CD4-positive, CD25-positive, alpha-beta regulatory T cell (primary cell): Measurements from ENCODE around the gene SLC13A1. TPM values are rescaled to one million over a fixed set of nuclear protein-coding genes. Genes with fewer than 3 reads are reported as not detected.

ENCODE experiments used
- ATAC-seq, 2 donors: fragments of 150-1000 bp; cut with Tn5 transposase; one replicate each; pipeline ENCODE4 v1.10.0; 2021; ENCODE audit warnings: low read depth in 2 of 2, moderate number of reproducible peaks in 2 of 2, moderate library complexity in 1 of 2
- DNase-seq, 3 donors: peaks; one replicate each; pipeline versions ENCODE4 v3.0.0 to v3.0.0-alpha.2; 2012 to 2022; ENCODE audit warnings: mixed read lengths in 1 of 3
- H3K27ac ChIP-seq: one replicate; pipeline ENCODE4 v1.7.0; 2013; ENCODE audit warnings: mild to moderate bottlenecking, low read length; ENCODE audit not compliant: insufficient read depth, poor library complexity, severe bottlenecking
- H3K27me3 ChIP-seq: one replicate; pipeline ENCODE4 v1.7.0; 2013; ENCODE audit warnings: low read length; ENCODE audit not compliant: control insufficient read depth, insufficient read depth
- H3K36me3 ChIP-seq: one replicate; pipeline ENCODE4 v1.7.0; 2013; ENCODE audit warnings: mild to moderate bottlenecking, low read length, moderate library complexity; ENCODE audit not compliant: control insufficient read depth, insufficient read depth
- H3K4me1 ChIP-seq: 2 replicates; pipeline ENCODE4 v1.7.0; 2013; ENCODE audit warnings: mild to moderate bottlenecking, low read length; ENCODE audit not compliant: insufficient read depth, control insufficient read depth, poor library complexity, severe bottlenecking
- H3K4me3 ChIP-seq: one replicate; pipeline ENCODE4 v1.7.0; 2013; ENCODE audit warnings: low read depth, mild to moderate bottlenecking, low read length, moderate library complexity
- H3K9me3 ChIP-seq, 2 experiments: 1 replicate in 1 of 2; 2 replicates in 1 of 2; pipeline ENCODE4 v1.7.0; 2013; ENCODE audit warnings: low read length in 2 of 2, mild to moderate bottlenecking in 1 of 2, moderate library complexity in 1 of 2; ENCODE audit not compliant: control insufficient read depth in 2 of 2
- H3K27ac Mint-ChIP-seq, 3 donors: one replicate each; pipeline ENCODE4 v1.8.0; 2020 to 2022; ENCODE audit warnings: mild to moderate bottlenecking in 3 of 3, mixed read lengths in 3 of 3, moderate library complexity in 2 of 3
- H3K27me3 Mint-ChIP-seq: one replicate; pipeline ENCODE4 v1.8.0; 2022; ENCODE audit warnings: mild to moderate bottlenecking, mixed read lengths
- H3K36me3 Mint-ChIP-seq: one replicate; pipeline ENCODE4 v1.8.0; 2020; ENCODE audit warnings: mixed read lengths
- H3K4me1 Mint-ChIP-seq, 4 donors: one replicate each; pipeline ENCODE4 v1.8.0; 2020 to 2022; ENCODE audit warnings: mixed read lengths in 4 of 4, mild to moderate bottlenecking in 1 of 4
- H3K4me3 Mint-ChIP-seq, 4 donors: one replicate each; pipeline ENCODE4 v1.8.0; 2020 to 2022; ENCODE audit warnings: mild to moderate bottlenecking in 4 of 4, mixed read lengths in 4 of 4, moderate library complexity in 3 of 4
- H3K9me3 Mint-ChIP-seq, 7 donors: one replicate each; pipeline ENCODE4 v1.8.0; 2020 to 2022; ENCODE audit warnings: mixed read lengths in 7 of 7, mild to moderate bottlenecking in 3 of 7, moderate library complexity in 2 of 7
- polyA plus RNA-seq, 4 donors: library from polyadenylated mRNA; unstranded; fragments of 300-500 nt; fragmentation: Illumina TruSeq; gene quantifications; one replicate each; pipeline ENCODE4 v1.2.3, GENCODE V29; 2021
- total RNA-seq: library from RNA; stranded (reverse); gene quantifications from one replicate; pipeline ENCODE4 v1.2.3, GENCODE V29; 2022

Gene SLC13A1
- total and polyA plus RNA-seq, 5 donors from 2014 or later: not detected

- no peak overlapping the region for H3K27ac ChIP-seq
- H3K4me3 ChIP-seq: no peak overlapping the region
- Mint-ChIP-seq H3K27me3 (no peaks in the 10 kb centered on the region), H3K27ac (no peak overlapping the region), H3K4me3 (no peak overlapping the region), H3K4me1 (no peaks in the 10 kb centered on the region), H3K9me3 (peaks cover 0 to 23% (median 3%) of the 10 kb centered on the region in 7 donors), H3K36me3 (no peaks in the 10 kb centered on the region)
- ATAC-seq (no peak), DNase-seq (no peak)
- no peaks in the 10 kb centered on the region for H3K27me3 ChIP-seq
- H3K9me3 ChIP-seq: no peaks in the 10 kb centered on the region
- H3K36me3 ChIP-seq: no peaks in the 10 kb centered on the region
- no peaks in the 10 kb centered on the region for H3K4me1 ChIP-seq
Observed at GRCh38 chr7:123135960-123136359, 63.8 kb downstream of the SLC13A1 start.

GRCh38 chr7:123133924-123134323 is 65.8 kb downstream of the SLC13A1 start:
- Mint-ChIP-seq H3K9me3 (peaks cover 0 to 23% (median 3%) of the 10 kb centered on the region in 7 donors), H3K27me3 (no peaks in the 10 kb centered on the region)

GRCh38 chr7:123131961-123132360 is 67.8 kb downstream of the SLC13A1 start:
- no peak overlapping the region for H3K4me3 Mint-ChIP-seq
- no peak for ATAC-seq

More at GRCh38 chr7:123133924-123134323, 65.8 kb downstream of the SLC13A1 start:
- Histone ChIP-seq H3K4me1 (no peaks in the 10 kb centered on the region), H3K4me3 (no peak overlapping the region), H3K36me3 (no peaks in the 10 kb centered on the region), H3K27ac (no peak overlapping the region), H3K27me3 (no peaks in the 10 kb centered on the region), H3K9me3 (no peaks in the 10 kb centered on the region)
- H3K4me3 Mint-ChIP-seq: no peak overlapping the region
- H3K27ac Mint-ChIP-seq: no peak overlapping the region
- no peaks in the 10 kb centered on the region for H3K36me3 Mint-ChIP-seq
- DNase-seq (no peak), ATAC-seq (no peak)
- no peaks in the 10 kb centered on the region for H3K4me1 Mint-ChIP-seq

GRCh38 chr7:123131556-123131955 is 68.2 kb downstream of the SLC13A1 start:
- no peaks in the 10 kb centered on the region for H3K27me3 Mint-ChIP-seq
- peaks cover 0 to 12% (median 0%) of the 10 kb centered on the region in 7 donors for H3K9me3 Mint-ChIP-seq
- no peaks in the 10 kb centered on the region for H3K4me1 Mint-ChIP-seq
- no peak overlapping the region for H3K4me3 Mint-ChIP-seq
- ATAC-seq: no peak
- no peak overlapping the region for H3K27ac Mint-ChIP-seq
- H3K4me1 ChIP-seq: no peaks in the 10 kb centered on the region
- H3K36me3 ChIP-seq: no peaks in the 10 kb centered on the region
- DNase-seq: no peak
- H3K4me3 ChIP-seq: no peak overlapping the region
- H3K9me3 ChIP-seq: no peaks in the 10 kb centered on the region
- H3K36me3 Mint-ChIP-seq: no peaks in the 10 kb centered on the region
- H3K27me3 ChIP-seq: no peaks in the 10 kb centered on the region
- no peak overlapping the region for H3K27ac ChIP-seq

More at GRCh38 chr7:123131961-123132360, 67.8 kb downstream of the SLC13A1 start:
- Mint-ChIP-seq H3K36me3 (no peaks in the 10 kb centered on the region), H3K27ac (no peak overlapping the region), H3K27me3 (no peaks in the 10 kb centered on the region), H3K9me3 (peaks cover 0 to 14% (median 0%) of the 10 kb centered on the region in 7 donors), H3K4me1 (no peaks in the 10 kb centered on the region)
- no peak for DNase-seq
- no peaks in the 10 kb centered on the region for H3K27me3 ChIP-seq
- no peak overlapping the region for H3K4me3 ChIP-seq
- no peaks in the 10 kb centered on the region for H3K4me1 ChIP-seq
- H3K27ac ChIP-seq: no peak overlapping the region
- no peaks in the 10 kb centered on the region for H3K9me3 ChIP-seq
- no peaks in the 10 kb centered on the region for H3K36me3 ChIP-seq

GRCh38 chr7:123131140-123131539 is 68.6 kb downstream of the SLC13A1 start:
- no peaks in the 10 kb centered on the region for H3K27me3 ChIP-seq
- Mint-ChIP-seq H3K27me3 (no peaks in the 10 kb centered on the region), H3K27ac (no peak overlapping the region), H3K36me3 (no peaks in the 10 kb centered on the region), H3K4me3 (no peak overlapping the region), H3K9me3 (peaks cover 0 to 10% (median 0%) of the 10 kb centered on the region in 7 donors), H3K4me1 (no peaks in the 10 kb centered on the region)
- DNase-seq (no peak), ATAC-seq (no peak)
- H3K9me3 ChIP-seq: no peaks in the 10 kb centered on the region
- no peak overlapping the region for H3K4me3 ChIP-seq
- H3K27ac ChIP-seq: no peak overlapping the region
- H3K4me1 ChIP-seq: no peaks in the 10 kb centered on the region
- no peaks in the 10 kb centered on the region for H3K36me3 ChIP-seq

- no peaks in the 10 kb centered on the region for H3K36me3 Mint-ChIP-seq
Observed at GRCh38 chr7:123126691-123127090, 73.1 kb downstream of the SLC13A1 start.

GRCh38 chr7:123126171-123126570 is 73.6 kb downstream of the SLC13A1 start:
- DNase-seq (no peak), ATAC-seq (no peak)
- H3K4me3 Mint-ChIP-seq: no peak overlapping the region
- no peaks in the 10 kb centered on the region for H3K27me3 Mint-ChIP-seq
- no peaks in the 10 kb centered on the region for H3K36me3 ChIP-seq
- H3K9me3 ChIP-seq: no peaks in the 10 kb centered on the region
- no peaks in the 10 kb centered on the region for H3K4me1 ChIP-seq
- no peak overlapping the region for H3K27ac ChIP-seq
- no peaks in the 10 kb centered on the region for H3K27me3 ChIP-seq
- no peak overlapping the region for H3K27ac Mint-ChIP-seq
- H3K9me3 Mint-ChIP-seq: peaks cover 0 to 7% (median 0%) of the 10 kb centered on the region in 7 donors
- no peak overlapping the region for H3K4me3 ChIP-seq
- H3K36me3 Mint-ChIP-seq: no peaks in the 10 kb centered on the region
- H3K4me1 Mint-ChIP-seq: no peaks in the 10 kb centered on the region

More at GRCh38 chr7:123126691-123127090, 73.1 kb downstream of the SLC13A1 start:
- peaks cover 0 to 4% (median 0%) of the 10 kb centered on the region in 7 donors for H3K9me3 Mint-ChIP-seq
- H3K9me3 ChIP-seq: no peaks in the 10 kb centered on the region
- no peaks in the 10 kb centered on the region for H3K27me3 Mint-ChIP-seq
- ATAC-seq (no peak), DNase-seq (no peak)
- H3K27ac Mint-ChIP-seq: no peak overlapping the region
- H3K27ac ChIP-seq: no peak overlapping the region
- no peak overlapping the region for H3K4me3 Mint-ChIP-seq
- no peaks in the 10 kb centered on the region for H3K27me3 ChIP-seq
- no peaks in the 10 kb centered on the region for H3K36me3 ChIP-seq
- no peaks in the 10 kb centered on the region for H3K4me1 Mint-ChIP-seq
- no peak overlapping the region for H3K4me3 ChIP-seq
- no peaks in the 10 kb centered on the region for H3K4me1 ChIP-seq

GRCh38 chr7:123125231-123125630 is 74.5 kb downstream of the SLC13A1 start:
- ATAC-seq (no peak), DNase-seq (no peak)
- no peaks in the 10 kb centered on the region for H3K27me3 Mint-ChIP-seq
- no peaks in the 10 kb centered on the region for H3K9me3 ChIP-seq
- H3K27ac Mint-ChIP-seq: no peak overlapping the region
- H3K4me3 Mint-ChIP-seq: no peak overlapping the region
- no peaks in the 10 kb centered on the region for H3K36me3 ChIP-seq
- H3K4me1 Mint-ChIP-seq: no peaks in the 10 kb centered on the region
- H3K4me1 ChIP-seq: no peaks in the 10 kb centered on the region
- H3K27ac ChIP-seq: no peak overlapping the region
- H3K27me3 ChIP-seq: no peaks in the 10 kb centered on the region
- no peaks in the 10 kb centered on the region for H3K36me3 Mint-ChIP-seq
- H3K9me3 Mint-ChIP-seq: peaks cover 0 to 9% (median 1%) of the 10 kb centered on the region in 7 donors
- no peak overlapping the region for H3K4me3 ChIP-seq
